ENCODE data around the gene MYL6B. TPM values are rescaled to one million over a fixed set of nuclear protein-coding genes. Genes with fewer than 3 reads are reported as not detected.
"Not testable (repeated sequence)": the region's sequence is repeated elsewhere in the genome, so short reads cannot be mapped to it uniquely, and the experiment has no call there.

The MYL6B gene
- total and polyA plus RNA-seq, 12 donors = 31.9 to 64.0 (median 49.9) TPM

- H3K27ac ChIP-seq = peak overlapping the region in 9 of 10 donors; percentile 83 to 95 (median 92)
- intact Hi-C loops (cut with DNase I) = loop anchor here in 3 of 10 donors (2.0 to 10.0 kb wide), 4 partner anchors 34 to 277 kb away; partner anchors contain the start of genes SPRYD4 (in 2 of the 3) and NABP2 (in 1 of the 3)
- DNase-seq (no peak), ATAC-seq (no peak)
- H3K36me3 ChIP-seq = peaks cover 0 to 16% (median 3%) of the 10 kb centered on the region in 9 donors
- peak overlapping the region; percentile 48 to 92 (median 86) for H3K4me3 ChIP-seq
- 26% methylated on average over 9 of the region's 9 CpGs for WGBS, 2 donors
- no peaks in the 10 kb centered on the region for H3K27me3 ChIP-seq
- TF ChIP-seq, protein P1, sequence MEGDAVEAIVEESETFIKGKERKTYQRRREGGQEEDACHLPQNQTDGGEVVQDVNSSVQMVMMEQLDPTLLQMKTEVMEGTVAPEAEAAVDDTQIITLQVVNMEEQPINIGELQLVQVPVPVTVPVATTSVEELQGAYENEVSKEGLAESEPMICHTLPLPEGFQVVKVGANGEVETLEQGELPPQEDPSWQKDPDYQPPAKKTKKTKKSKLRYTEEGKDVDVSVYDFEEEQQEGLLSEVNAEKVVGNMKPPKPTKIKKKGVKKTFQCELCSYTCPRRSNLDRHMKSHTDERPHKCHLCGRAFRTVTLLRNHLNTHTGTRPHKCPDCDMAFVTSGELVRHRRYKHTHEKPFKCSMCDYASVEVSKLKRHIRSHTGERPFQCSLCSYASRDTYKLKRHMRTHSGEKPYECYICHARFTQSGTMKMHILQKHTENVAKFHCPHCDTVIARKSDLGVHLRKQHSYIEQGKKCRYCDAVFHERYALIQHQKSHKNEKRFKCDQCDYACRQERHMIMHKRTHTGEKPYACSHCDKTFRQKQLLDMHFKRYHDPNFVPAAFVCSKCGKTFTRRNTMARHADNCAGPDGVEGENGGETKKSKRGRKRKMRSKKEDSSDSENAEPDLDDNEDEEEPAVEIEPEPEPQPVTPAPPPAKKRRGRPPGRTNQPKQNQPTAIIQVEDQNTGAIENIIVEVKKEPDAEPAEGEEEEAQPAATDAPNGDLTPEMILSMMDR (IDR thresholded peaks at IDR 0.05) = no peak
- H3K4me1 ChIP-seq = peaks cover 6 to 39% (median 27%) of the 10 kb centered on the region in 9 donors
- no peaks in the 10 kb centered on the region for H3K9me3 ChIP-seq
Measured at GRCh38 chr12:56190695-56191155, 38.3 kb downstream of the MYL6B start.

- intact Hi-C loops (cut with DNase I) = loop anchor here in 5 of 10 donors (2.0 to 10.0 kb wide), 4 partner anchors 32 to 275 kb away; partner anchors contain the start of genes SPRYD4 (in 2 of the 5) and NABP2 (in 1 of the 5)
Measured at GRCh38 chr12:56192582-56192981, 40.2 kb downstream of the MYL6B start.

DNA sequence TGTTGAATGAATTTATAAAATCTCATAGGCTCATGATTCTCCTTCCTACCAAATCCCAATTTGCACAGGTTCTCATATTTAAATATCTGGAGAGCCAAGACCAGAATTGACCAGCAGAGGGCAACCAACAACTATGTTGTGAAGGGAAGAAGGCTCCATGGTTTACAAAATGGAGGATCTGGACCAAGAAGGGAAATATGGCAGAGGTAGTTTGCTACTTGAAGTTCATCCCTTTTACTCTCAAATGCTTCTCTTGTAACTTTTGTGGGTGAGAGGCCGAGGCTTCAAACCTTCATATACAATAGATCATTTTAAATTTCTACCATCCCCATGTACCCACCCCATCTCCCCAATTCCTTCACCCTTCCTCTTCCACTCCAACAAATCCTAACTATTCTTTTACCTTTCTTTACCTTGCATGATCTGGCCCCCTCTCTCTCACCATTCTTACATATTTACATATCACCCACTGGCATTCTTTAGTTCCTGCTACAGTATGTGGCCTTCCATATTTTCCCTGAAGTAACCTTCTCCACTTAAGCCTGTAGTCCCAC, 40.7 kb downstream of the MYL6B start:
- H3K27ac ChIP-seq = no peak overlapping the region
- intact Hi-C loops (cut with DNase I) = loop anchor here in 6 of 10 donors (1.0 to 10.0 kb wide), 5 partner anchors 31 to 274 kb away; partner anchors contain the start of genes NABP2 (in 4 of the 6) and SPRYD4 (in 2 of the 6)
- DNase-seq (peak in 1 of 2 donors; percentile 88), ATAC-seq (no peak)
- TF ChIP-seq, protein P1 (IDR thresholded peaks at IDR 0.05) = peak; percentile 55 to 88 (median 79)
- H3K27me3 ChIP-seq = no peaks in the 10 kb centered on the region
- H3K4me1 ChIP-seq = peaks cover 5 to 25% (median 14%) of the 10 kb centered on the region in 9 donors
- H3K9me3 ChIP-seq = no peaks in the 10 kb centered on the region
- H3K36me3 ChIP-seq = no peaks in the 10 kb centered on the region
- no peak overlapping the region for H3K4me3 ChIP-seq
- 50 to 61% methylated on average over 1 of the region's 1 CpG for WGBS, 2 donors

More at GRCh38 chr12:56192582-56192981, 40.2 kb downstream of the MYL6B start:
- Histone ChIP-seq H3K4me1 (peaks cover 6 to 30% (median 20%) of the 10 kb centered on the region in 9 donors), H3K9me3 (no peaks in the 10 kb centered on the region), H3K27me3 (no peaks in the 10 kb centered on the region), H3K36me3 (no peaks in the 10 kb centered on the region), H3K27ac (no peak overlapping the region), H3K4me3 (no peak overlapping the region)
- TF ChIP-seq, protein P1 (IDR thresholded peaks at IDR 0.05) = no peak
- ATAC-seq (no peak), DNase-seq (no peak)

GRCh38 chr12:56196818-56197550, 44.6 kb downstream of the MYL6B start:
- H3K27me3 ChIP-seq, H3K9me3 ChIP-seq, H3K4me1 ChIP-seq, DNase-seq, H3K4me3 ChIP-seq, H3K36me3 ChIP-seq: not testable (repeated sequence)
- H3K27ac ChIP-seq = peak overlapping the region in 3 of 10 donors; percentile 9 to 38 (median 25)
- WGBS, 2 donors = 56 to 60% methylated on average over 11 of the region's 11 CpGs
- ATAC-seq = peak in 4 of 8 donors; percentile 32 to 83 (median 45)
- intact Hi-C loops (cut with DNase I) = loop anchor here in 1 of 10 donors (10.0 kb wide), 1 partner anchor 268 kb away; the partner anchor contains the start of gene SPRYD4

Measured in heart right ventricle (tissue), 16 donors.